ENCODE data around the gene ZSWIM7. TPM values are rescaled to one million over a fixed set of nuclear protein-coding genes. Genes with fewer than 3 reads are reported as not detected.

The ZSWIM7 gene
- total and polyA plus RNA-seq, 12 donors, result 10.3 to 72.6 (median 38.4) TPM

GRCh38 chr17:16033729-16034349 lies 34.3 kb upstream of the ZSWIM7 start:
- H3K9me3 ChIP-seq (replicated peaks in 1 of 3), result no peaks in the 10 kb centered on the region
- DNase-seq, result no peak
- 94 to 99% (median 97%) methylated on average over 7 of the region's 7 CpGs for WGBS, 4 donors
- TF ChIP-seq CTCF (IDR thresholded peaks at IDR 0.05) (no peak), POLR2A (IDR thresholded peaks at IDR 0.05) (no peak)
- intact Hi-C loops (cut with DNase I), result no loop called here
- H3K36me3 ChIP-seq (replicated peaks in 1 of 2), result peaks cover 0 to 69% of the 10 kb centered on the region in 2 donors
- H3K27ac ChIP-seq, result no peak overlapping the region
- no peaks in the 10 kb centered on the region for H3K27me3 ChIP-seq
- no peak overlapping the region for H3K4me3 ChIP-seq
- H3K4me1 ChIP-seq (replicated peaks in 1 of 2), result no peaks in the 10 kb centered on the region

- intact Hi-C loops (cut with DNase I), result no loop called here
- H3K9me3 ChIP-seq (replicated peaks in 1 of 3), result no peaks in the 10 kb centered on the region
- H3K27me3 ChIP-seq, result no peaks in the 10 kb centered on the region
- 42 to 56% (median 53%) methylated on average over 5 of the region's 5 CpGs for WGBS, 4 donors
- DNase-seq, result peak; percentile 46 to 79 (median 67)
- no peak overlapping the region for H3K4me3 ChIP-seq
- peak overlapping the region; percentile 74 to 91 (median 84) for H3K27ac ChIP-seq
- H3K36me3 ChIP-seq (replicated peaks in 1 of 2), result peaks cover 0 to 67% of the 10 kb centered on the region in 2 donors
- TF ChIP-seq POLR2A (IDR thresholded peaks at IDR 0.05), result no peak
- no peak for TF ChIP-seq CTCF (IDR thresholded peaks at IDR 0.05)
- peaks cover 5 to 14% of the 10 kb centered on the region in 2 donors for H3K4me1 ChIP-seq (replicated peaks in 1 of 2)
Measured at GRCh38 chr17:16027708-16028584, 28.4 kb upstream of the ZSWIM7 start.

GRCh38 chr17:16026895-16027294 lies 27.4 kb upstream of the ZSWIM7 start:
- Histone ChIP-seq H3K9me3 (replicated peaks in 1 of 3) (no peaks in the 10 kb centered on the region), H3K4me3 (no peak overlapping the region), H3K36me3 (replicated peaks in 1 of 2) (peaks cover 0 to 56% of the 10 kb centered on the region in 2 donors), H3K27me3 (no peaks in the 10 kb centered on the region), H3K4me1 (replicated peaks in 1 of 2) (peaks cover 5 to 14% of the 10 kb centered on the region in 2 donors), H3K27ac (peak overlapping the region in 3 of 5 donors; percentile 78 to 88 (median 84))
- DNase-seq, result no peak
- intact Hi-C loops (cut with DNase I), result no loop called here
- TF ChIP-seq POLR2A (IDR thresholded peaks at IDR 0.05), result no peak
- 93 to 96% (median 94%) methylated on average over 5 of the region's 5 CpGs for WGBS, 4 donors

GRCh38 chr17:16025202-16025601 lies 25.7 kb upstream of the ZSWIM7 start:
- Histone ChIP-seq H3K4me1 (replicated peaks in 1 of 2) (peaks cover 5 to 14% of the 10 kb centered on the region in 2 donors), H3K36me3 (replicated peaks in 1 of 2) (peaks cover 0 to 51% of the 10 kb centered on the region in 2 donors), H3K27ac (peak overlapping the region in 1 of 5 donors; percentile 2), H3K4me3 (no peak overlapping the region), H3K27me3 (no peaks in the 10 kb centered on the region), H3K9me3 (replicated peaks in 1 of 3) (no peaks in the 10 kb centered on the region)
- TF ChIP-seq POLR2A (IDR thresholded peaks at IDR 0.05), result no peak
- DNase-seq, result no peak
- intact Hi-C loops (cut with DNase I), result no loop called here
- 86 to 100% (median 100%) methylated on average over 1 of the region's 1 CpG for WGBS, 4 donors

- no peak for TF ChIP-seq POLR2A (IDR thresholded peaks at IDR 0.05)
- TF ChIP-seq CTCF (IDR thresholded peaks at IDR 0.05), result no peak
- intact Hi-C loops (cut with DNase I), result no loop called here
- no peak for DNase-seq
- no peaks in the 10 kb centered on the region for H3K9me3 ChIP-seq (replicated peaks in 1 of 3)
- no peak overlapping the region for H3K4me3 ChIP-seq
- 71 to 91% (median 78%) methylated on average over 4 of the region's 4 CpGs for WGBS, 4 donors
- H3K27me3 ChIP-seq, result no peaks in the 10 kb centered on the region
- no peak overlapping the region for H3K27ac ChIP-seq
- peaks cover 0 to 42% of the 10 kb centered on the region in 2 donors for H3K36me3 ChIP-seq (replicated peaks in 1 of 2)
- H3K4me1 ChIP-seq (replicated peaks in 1 of 2), result peaks cover 5 to 20% of the 10 kb centered on the region in 2 donors
Measured at GRCh38 chr17:16023881-16024280, 24.4 kb upstream of the ZSWIM7 start.
